Activated CD4-positive, alpha-beta memory T cell treated with anti-CD3 and anti-CD28 coated beads, Interleukin-2, amount 10 ng/mL, durations not matched to agents 7 days and 5 days (primary cell): ENCODE measurements around the gene SUCLA2. TPM values are rescaled to one million over a fixed set of nuclear protein-coding genes. Genes with fewer than 3 reads are reported as not detected.

Experiments used
- total RNA-seq, 2 experiments: library from RNA; stranded (reverse); gene quantifications; one replicate each; pipeline ENCODE4 v1.2.3, GENCODE V29; 2021

Gene SUCLA2
- total RNA-seq, 2 experiments from 2014 or later: 26.7 to 29.1 TPM

Other genes with a start within 250 kb of the SUCLA2 start
- gene NUDT15, start 36.5 kb upstream of the SUCLA2 start, total RNA-seq: 10 to 100 TPM; 10.9 to 11.0 TPM
- gene MED4, start 93.8 kb upstream of the SUCLA2 start, total RNA-seq: 10 to 100 TPM; 55.2 to 61.1 TPM
- gene ITM2B, start 231.9 kb upstream of the SUCLA2 start, total RNA-seq: 100 to 1,000 TPM; 226 to 227 TPM